Measurements from ENCODE around the gene ANKRD55. TPM values are rescaled to one million over a fixed set of nuclear protein-coding genes. Genes with fewer than 3 reads are reported as not detected.

The ANKRD55 gene
- total and polyA plus RNA-seq, 12 donors, result 0.01 to 0.72 TPM; not detected in 10

- peak in 5 of 8 donors; percentile 47 to 72 (median 62) for ATAC-seq
- no peaks in the 10 kb centered on the region for H3K36me3 ChIP-seq
- intact Hi-C loops (cut with DNase I), result loop anchor here in 5 of 10 donors (10.0 kb wide), 5 partner anchors 196 to 856 kb away; no protein-coding TSS in a partner anchor
- H3K9me3 ChIP-seq, result peaks cover 0 to 10% (median 0%) of the 10 kb centered on the region in 11 donors
- no peaks in the 10 kb centered on the region for H3K27me3 ChIP-seq
- DNase-seq, result no peak
- no peak overlapping the region for H3K4me3 ChIP-seq
- H3K4me1 ChIP-seq, result peaks cover 4 to 20% (median 15%) of the 10 kb centered on the region in 9 donors
- 48 to 58% methylated on average over 6 of the region's 6 CpGs for WGBS, 2 donors
- TF ChIP-seq CTCF (IDR thresholded peaks at IDR 0.05), result no peak
- H3K27ac ChIP-seq, result peak overlapping the region in 2 of 10 donors; percentile 14 to 15
Measured at GRCh38 chr5:56279291-56279690, 46.2 kb upstream of the ANKRD55 start.

- Histone ChIP-seq H3K4me3 (no peak overlapping the region), H3K4me1 (peaks cover 4 to 24% (median 15%) of the 10 kb centered on the region in 9 donors), H3K27me3 (no peaks in the 10 kb centered on the region), H3K9me3 (peaks cover 0 to 10% (median 0%) of the 10 kb centered on the region in 11 donors), H3K27ac (no peak overlapping the region), H3K36me3 (no peaks in the 10 kb centered on the region)
- ATAC-seq, result no peak
- intact Hi-C loops (cut with DNase I), result loop anchor here in 5 of 10 donors (10.0 kb wide), 5 partner anchors 196 to 856 kb away; no protein-coding TSS in a partner anchor
- 91 to 96% methylated on average over 7 of the region's 7 CpGs for WGBS, 2 donors
- no peak for DNase-seq
- no peak for TF ChIP-seq CTCF (IDR thresholded peaks at IDR 0.05)
Measured at GRCh38 chr5:56278335-56278753, 45.2 kb upstream of the ANKRD55 start.

GRCh38 chr5:56277573-56277972, 44.4 kb upstream of the ANKRD55 start:
- TF ChIP-seq CTCF (IDR thresholded peaks at IDR 0.05), result no peak
- intact Hi-C loops (cut with DNase I), result loop anchor here in 5 of 10 donors (10.0 kb wide), 5 partner anchors 197 to 857 kb away; no protein-coding TSS in a partner anchor
- ATAC-seq, result no peak

GRCh38 chr5:56273376-56273955, 40.3 kb upstream of the ANKRD55 start:
- Histone ChIP-seq H3K27ac (no peak overlapping the region), H3K4me1 (peaks cover 0 to 20% (median 8%) of the 10 kb centered on the region in 9 donors), H3K27me3 (no peaks in the 10 kb centered on the region), H3K36me3 (no peaks in the 10 kb centered on the region), H3K4me3 (no peak overlapping the region), H3K9me3 (no peaks in the 10 kb centered on the region)
- 63 to 77% methylated on average over 4 of the region's 4 CpGs for WGBS, 2 donors
- intact Hi-C loops (cut with DNase I), result loop anchor here in 8 of 10 donors (5.0 to 10.0 kb wide), 9 partner anchors 201 to 944 kb away; no protein-coding TSS in a partner anchor
- TF ChIP-seq CTCF (IDR thresholded peaks at IDR 0.05), result no peak
- DNase-seq, result no peak
- no peak for ATAC-seq

More at GRCh38 chr5:56277573-56277972, 44.4 kb upstream of the ANKRD55 start:
- Histone ChIP-seq H3K36me3 (no peaks in the 10 kb centered on the region), H3K4me3 (no peak overlapping the region), H3K27me3 (no peaks in the 10 kb centered on the region), H3K9me3 (peaks cover 0 to 10% (median 0%) of the 10 kb centered on the region in 11 donors), H3K27ac (no peak overlapping the region), H3K4me1 (peaks cover 4 to 26% (median 15%) of the 10 kb centered on the region in 9 donors)
- WGBS, 2 donors, result 74 to 100% methylated on average over 2 of the region's 2 CpGs
- DNase-seq, result no peak
